Activated CD4-positive, alpha-beta T cell treated with anti-CD3 and anti-CD28 coated beads, Interleukin-2, amount 50 U/mL, for 1 hour (primary cell): ENCODE results near the gene ZSWIM1.
"Not testable (repeated sequence)": the region's sequence is repeated elsewhere in the genome, so short reads cannot be mapped to it uniquely, and the experiment has no call there.

ENCODE experiments used
- DNase-seq: peaks from one replicate; pipeline ENCODE4 v3.0.0-alpha.2; 2020

The ZSWIM1 gene

DNA sequence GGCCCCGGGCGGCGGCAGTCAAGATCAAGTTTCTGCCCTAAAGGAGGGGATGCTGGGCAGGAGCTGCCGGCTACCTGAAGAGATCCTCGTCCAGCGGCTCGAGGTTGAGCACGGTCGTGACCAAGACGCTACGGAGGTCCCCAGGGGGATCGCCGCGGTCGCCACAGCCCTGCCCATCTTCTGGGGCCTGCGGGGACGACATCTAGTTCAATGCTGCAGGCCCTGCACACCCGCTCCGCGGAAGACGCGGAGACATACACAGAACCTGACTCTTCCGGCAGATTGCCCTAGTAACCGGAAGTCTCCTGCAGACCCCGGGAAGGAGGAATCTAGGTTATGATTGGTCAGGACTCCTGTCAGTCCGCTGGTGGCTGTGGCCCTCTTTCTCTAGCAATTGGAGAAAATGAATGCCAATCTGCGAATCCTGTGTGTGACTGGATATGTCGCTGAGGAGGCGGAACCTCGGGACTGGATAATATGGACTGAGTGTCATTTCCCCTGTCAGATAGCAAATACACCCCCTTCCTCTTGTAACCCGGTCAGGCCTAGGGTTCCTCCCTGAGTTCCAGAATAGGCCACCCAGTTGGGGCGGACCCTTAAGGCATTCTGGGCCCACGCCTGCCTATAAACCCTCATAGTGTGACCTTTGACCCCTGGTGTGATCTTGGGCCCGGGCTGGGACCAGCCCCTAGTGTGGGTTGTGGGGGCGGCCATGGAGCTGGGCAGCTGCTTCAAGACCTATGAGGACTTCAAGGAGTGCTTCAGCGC is 23.7 kb upstream of the ZSWIM1 start, which contains the start of the genes ACOT8 and ZSWIM3:
Gene ACOT8, minus strand, starts transcription at position 279 of the 768 bp plus-strand sequence. Its CDS starts 77 bp downstream, at position 202.
Gene ZSWIM3, plus strand, starts transcription at position 501 of the 768 bp plus-strand sequence. Its CDS starts 212 bp downstream, at position 713.
- peak; percentile 85 for DNase-seq

DNA sequence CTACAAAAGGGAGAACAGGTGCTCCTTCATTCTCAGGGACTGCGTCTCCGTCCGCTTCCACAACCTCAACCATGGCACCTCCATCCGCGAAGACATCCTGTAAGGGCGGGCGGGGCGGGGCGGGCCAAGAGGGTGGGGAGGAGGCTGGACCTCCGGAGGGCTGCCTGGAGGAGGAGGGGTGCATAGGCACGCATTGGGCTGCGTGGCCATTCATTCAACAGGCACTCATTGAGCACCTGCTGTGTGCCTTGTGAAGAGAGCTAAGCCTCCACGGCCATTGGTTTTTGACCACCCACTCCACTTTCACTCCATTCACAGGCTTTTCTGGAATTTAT is 23.2 kb upstream of the ZSWIM1 start:
- DNase-seq = no peak

DNA sequence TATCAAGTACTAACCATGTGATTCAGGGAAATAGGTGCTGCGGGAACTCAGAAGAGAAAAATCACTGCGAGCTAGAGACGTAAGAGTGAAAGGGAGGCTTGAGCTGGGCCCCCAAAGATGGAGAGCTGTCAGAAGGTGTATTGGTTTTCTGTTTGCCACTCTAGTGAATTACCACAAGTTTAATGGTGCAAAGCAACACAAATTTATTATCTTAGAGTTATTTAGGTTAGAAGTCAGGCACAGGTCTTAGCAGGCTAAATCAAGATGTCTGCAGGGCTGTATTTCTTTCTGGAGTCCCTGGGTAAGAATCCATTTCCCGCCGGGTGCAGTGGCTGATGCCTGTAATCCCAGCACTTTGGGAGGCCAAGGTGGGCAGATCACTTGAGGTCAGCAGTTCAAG is 21.1 kb upstream of the ZSWIM1 start:
- DNase-seq = no peak

DNA sequence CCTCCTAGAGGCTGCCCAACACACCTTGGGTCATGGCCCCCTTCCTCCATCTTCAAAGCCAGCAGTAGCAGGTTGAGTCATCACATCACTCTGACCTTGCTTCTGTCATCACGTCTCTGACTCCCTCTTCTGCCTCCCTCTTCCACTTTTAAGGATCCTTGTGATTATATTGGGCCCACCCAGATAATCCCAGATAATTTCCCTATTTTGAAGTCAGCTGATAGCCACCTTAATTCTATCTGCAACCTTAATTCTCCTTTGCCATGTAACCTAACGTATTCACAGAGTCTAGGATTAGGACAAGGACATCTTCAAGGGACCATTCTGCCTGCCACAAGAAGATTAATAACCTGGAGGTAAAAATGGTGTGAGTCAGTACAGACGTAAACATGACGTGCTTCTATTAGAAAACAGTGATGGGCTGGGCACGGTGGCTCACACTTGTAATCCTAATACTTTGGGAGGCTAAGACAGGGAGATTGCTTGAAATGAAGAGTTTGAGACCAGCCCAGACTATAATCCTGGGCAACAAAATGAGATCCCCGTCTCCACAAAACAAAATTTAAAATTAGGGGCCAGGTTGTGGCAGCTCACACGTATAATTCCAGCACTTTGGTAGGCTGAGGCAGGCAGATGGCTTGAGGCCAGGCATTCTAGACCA is 20.3 kb upstream of the ZSWIM1 start:
- no peak for DNase-seq

DNA sequence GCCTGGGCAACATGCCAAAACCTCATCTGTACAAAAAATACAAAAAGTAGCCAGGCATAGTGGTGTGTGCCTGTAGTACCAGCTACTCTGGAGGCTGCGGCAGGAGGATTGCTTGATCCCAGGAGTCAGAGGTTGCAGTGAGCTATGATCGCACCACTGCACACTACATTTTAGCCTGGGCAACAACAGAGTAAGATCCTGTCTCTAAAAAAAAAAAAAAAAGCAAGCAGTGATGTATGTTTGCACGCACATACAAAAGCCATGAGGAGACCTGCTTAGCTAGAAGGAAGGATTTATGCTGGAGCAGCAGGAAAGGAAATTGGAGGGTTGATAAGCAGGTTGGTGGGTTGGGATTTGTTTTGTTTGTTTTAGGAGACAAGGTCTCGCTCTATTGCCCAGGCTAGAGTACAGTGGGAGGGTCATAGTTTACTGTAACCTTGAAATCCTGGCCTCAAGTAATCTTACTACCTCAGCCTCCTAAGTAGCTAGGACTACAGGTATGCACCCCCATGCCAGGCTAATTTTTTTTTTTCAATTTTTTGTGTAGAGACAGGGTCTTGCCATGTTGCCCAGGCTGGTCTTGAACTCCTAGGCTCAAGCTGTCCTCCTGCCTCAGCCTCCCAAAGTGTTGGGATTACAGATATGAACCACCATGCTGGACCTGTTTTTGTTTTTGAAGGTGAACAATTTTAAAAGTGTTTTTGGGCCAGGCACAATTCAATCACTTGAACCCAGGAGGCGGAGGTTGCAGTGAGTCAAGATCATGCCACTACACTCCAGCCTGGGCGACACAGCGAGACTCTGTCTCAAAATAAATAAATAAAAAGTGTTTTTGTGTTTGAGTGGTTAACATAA is 19.6 kb upstream of the ZSWIM1 start:
- no peak for DNase-seq

DNA sequence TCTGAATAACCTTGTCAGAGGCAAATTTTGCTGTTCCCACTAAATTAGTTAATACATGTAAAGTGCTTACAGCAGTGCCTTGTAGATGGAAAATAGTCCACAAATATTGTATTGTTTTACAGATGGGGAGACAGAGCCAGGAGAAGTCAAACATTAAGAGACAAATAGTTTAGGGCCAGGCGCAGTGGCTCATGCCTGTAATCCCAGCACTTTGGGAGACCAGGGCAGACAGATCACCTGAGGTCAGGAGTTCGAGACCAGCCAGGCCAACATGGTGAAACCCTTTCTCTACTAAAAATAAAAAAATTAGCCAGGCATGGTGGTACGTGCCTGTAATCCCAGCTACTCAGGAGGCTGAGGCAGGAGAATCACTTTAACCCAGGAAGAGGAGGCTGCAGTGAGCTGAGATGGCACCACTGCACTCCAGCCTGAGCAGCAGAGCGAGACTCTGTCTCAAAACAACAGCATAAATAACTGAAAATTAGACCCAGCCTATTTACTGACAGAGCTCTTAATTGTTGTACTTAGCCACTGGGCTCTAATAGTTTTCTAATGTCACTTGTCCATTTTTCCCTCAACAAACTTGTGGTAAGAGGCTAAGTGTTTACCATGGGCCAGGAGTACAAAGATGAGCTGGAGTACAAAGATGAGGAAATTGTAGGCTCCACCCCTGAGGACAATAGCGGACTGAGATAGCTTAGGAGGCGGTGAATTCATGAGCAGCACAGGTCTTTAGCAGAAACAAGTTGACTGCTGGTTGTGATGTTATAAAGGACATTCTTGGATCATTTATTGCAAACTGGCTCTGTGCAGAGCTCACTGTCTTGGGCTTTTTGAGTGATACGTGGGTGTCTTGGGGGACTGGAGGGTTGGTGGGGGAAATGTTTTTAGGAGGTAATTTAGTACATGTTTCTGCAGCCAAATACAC is 17.2 kb upstream of the ZSWIM1 start:
- DNase-seq = no peak

DNA sequence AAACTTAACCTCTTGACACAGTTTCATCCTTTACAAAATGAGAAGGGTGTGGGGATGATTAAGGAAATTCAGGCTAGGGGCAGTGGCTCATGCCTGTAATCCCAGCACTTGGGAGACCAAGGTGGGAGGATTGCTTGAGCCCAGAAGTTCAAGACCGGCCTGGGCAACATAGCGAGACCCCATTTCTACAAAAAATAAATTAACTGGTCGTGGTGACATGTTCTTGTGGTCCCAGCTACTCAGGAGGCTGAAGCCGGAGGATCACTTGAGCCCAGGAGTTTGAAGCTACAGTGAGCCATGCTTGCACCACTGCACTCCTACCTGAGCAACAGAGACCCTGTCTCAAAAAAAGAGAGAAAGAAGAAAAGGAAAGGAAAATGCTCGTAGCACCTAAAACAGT is 14.6 kb upstream of the ZSWIM1 start:
- no peak for DNase-seq

DNA sequence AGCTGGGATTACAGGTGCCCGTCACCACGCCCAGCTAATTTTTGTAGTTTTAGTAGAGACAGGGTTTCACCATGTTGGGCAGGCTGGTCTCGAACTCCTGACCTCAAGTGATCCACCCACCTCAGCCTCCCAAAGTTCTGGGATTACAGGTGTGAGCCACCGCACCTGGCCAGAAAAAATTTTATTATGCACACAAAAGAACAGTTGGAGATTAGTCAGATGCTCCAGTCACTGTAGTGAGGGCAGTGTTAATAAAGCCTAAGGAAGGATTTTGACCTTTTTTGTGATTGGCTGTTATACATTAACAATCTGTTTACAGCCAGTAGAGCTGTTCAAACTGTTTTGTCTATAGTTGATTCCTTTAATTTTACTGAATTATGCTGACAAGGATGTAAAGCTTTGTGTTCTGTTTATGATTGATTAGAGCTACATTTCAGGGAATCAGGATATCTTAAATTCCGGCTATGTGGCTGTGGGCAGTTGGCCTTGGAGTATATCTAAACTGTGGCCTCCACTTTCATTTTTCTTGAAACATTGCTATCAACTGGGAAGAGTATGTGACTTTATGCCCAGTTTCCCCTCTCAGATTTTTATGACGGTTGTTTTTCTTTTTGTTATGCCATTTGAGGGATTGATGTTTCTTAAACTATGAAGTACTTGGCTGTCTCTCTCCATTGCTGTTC is 13.8 kb upstream of the ZSWIM1 start:
- DNase-seq = no peak

DNA sequence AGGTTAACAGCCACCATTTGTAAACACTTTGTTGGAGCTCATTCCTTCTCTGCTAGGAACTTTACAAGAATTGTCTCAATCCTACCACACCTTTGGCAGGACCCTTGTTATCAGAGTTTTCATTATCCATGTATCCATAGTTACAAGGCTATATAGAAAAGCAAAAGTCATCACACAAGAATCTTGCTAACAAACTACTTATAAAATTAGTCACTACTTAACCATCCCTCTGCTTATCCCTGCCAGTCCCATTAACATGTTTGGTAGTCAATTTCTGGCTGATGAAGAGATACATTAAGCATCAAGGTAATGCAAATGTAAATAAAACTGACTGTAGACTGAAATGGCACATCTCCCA is 13.2 kb upstream of the ZSWIM1 start:
- no peak for DNase-seq

DNA sequence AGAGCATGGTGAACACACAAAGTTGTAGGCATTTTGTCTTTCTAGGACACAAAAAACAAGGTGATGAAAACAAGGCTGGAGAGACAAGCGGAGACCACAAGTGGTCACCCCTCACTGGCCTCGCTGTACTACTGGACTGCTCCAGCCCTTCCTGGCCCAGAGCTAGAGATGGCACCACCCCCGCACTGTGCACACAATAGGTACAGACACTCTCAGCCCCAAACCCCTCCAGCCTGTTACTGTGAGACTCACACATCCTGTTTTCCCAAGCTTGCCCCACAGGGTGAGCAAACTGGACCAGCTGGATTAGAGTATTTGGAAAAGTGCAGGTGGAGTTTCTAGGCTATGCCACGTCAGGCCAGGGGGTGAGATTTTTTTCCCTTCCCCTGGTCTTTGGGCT is 8.4 kb upstream of the ZSWIM1 start:
- DNase-seq = no peak

DNA sequence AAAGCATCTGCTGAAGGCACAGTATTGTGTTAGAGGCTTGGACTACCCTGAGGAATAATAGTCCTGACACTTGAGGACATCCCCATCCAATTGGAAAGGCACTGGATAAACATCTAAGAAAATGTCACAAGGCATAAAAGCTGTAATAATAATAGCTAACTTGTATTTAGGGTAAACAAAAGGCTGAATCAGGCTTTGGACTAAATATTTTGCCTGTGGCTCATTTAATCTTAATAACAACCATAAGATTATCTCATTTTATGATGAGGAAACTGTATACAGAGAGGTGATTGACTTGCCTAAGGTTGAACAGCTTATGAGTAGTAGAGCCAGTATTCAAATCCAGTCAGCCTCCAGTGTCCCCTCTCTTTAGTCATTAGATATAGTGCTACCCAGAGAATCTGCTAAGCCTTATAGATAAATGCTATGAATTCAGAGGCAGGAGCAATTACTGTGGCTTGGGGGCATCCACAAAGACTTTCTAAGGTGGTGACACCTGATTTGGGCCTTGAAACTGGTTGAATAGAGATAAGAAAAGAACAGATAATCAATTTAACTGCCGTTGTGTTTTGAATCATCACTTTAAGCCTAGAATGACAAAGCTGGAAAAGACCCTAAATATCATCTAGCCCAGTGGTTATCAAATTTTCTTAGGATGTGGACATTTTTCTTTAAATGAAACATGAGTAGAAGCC is 7.5 kb upstream of the ZSWIM1 start:
- no peak for DNase-seq

DNA sequence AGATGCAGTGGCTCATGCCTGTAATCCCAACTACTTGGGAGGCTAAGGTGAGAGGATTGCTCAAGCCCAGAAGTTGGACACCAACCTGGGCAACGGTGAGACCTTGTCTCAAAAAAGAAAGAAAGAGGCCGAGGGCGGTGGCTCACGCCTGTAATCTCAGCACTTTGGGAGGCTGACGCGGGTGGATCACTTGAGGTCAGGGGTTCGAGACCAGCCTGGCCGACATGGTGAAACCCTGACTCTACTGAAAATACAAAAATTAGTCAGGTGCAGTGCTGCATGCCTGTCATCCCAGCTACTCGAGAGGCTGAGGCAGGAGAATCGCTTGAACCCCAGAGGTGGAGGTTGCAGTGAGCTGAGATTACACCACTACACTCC is 6.9 kb upstream of the ZSWIM1 start:
- not testable (repeated sequence) for DNase-seq

DNA sequence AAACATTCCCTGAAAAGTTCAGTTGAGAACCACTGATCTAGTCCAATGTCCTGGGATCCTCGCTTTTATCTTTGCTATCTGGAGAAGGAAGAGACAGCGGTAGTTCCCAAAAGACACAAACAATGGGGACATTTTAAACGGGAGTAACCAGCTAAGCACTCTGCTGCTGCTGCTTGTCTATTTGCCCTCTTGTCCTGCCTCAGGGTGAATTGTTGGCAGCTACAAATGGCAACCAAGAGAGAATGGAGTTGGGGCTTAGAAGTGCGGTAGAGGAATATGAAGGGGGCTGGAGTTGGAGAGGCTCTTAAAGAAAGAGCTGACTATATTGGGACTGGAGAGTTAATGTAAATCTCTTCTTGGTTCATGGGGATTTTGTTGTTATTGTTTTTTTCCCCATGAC is 6.5 kb upstream of the ZSWIM1 start:
- no peak for DNase-seq

DNA sequence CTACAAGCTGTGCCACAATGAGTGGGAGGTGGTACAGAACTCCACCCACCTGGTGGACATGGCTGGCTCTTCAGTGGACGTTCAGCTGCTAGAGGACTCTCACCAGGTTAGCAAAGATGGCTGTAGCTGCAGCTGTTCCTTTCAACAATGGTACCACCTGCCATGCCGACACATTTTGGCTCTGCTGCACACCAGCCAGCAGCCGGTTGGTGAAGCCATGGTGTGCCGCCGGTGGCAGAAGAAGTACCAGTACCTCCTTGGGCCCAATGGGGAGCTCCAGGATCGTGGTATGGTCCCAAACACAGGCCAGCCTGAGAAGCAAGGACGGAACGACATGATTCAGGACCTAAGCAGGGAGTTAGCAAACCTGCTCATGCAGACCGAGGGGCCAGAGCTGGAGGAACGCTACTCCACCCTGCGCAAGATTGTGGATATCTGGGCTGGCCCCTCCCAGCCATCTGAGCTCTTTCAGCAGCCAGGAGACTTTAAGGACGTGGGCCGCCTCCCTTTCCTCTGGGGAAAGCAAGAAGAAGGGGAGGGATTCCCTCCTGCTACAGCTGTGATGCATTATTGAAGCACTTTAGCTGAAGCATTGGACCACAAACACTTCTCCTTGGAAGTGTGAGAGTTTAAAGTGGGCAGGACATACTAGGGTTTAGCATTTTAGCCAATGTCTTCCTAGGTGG is 2.8 kb upstream of the ZSWIM1 start:
- DNase-seq = no peak

DNA sequence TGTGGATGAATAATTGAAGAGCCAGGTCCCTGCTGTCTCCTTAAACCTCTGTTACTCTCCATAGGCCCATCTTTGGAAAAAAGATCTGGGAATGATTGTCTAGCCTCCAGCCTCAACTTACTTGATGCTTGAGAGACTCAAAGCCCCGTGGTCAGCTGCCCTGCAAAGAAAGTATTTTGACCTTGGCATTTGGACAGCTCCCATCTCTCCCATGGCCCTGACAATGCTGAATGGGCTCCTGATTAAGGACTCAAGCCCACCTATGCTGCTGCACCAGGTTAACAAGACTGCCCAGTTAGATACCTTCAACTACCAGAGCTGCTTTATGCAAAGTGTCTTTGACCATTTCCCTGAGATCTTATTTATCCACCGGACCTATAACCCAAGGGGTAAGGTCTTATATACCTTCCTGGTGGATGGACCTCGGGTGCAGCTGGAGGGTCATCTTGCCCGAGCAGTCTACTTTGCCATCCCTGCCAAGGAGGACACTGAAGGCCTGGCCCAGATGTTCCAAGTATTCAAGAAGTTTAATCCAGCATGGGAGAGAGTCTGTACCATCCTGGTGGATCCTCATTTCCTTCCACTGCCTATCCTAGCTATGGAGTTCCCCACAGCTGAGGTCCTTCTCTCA is 1.6 kb downstream of the ZSWIM1 start:
- no peak for DNase-seq

DNA sequence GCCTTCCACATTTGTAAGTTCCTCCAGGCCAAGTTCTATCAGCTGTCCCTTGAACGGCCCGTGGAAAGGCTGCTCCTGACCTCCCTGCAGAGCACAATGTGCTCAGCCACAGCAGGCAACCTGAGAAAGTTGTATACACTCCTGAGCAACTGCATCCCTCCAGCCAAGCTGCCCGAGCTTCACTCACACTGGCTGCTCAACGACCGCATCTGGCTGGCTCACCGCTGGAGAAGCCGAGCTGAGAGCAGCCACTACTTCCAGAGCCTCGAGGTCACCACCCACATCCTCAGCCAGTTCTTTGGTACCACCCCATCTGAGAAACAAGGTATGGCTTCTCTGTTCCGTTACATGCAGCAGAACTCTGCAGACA is 2.1 kb downstream of the ZSWIM1 start:
- DNase-seq = no peak

DNA sequence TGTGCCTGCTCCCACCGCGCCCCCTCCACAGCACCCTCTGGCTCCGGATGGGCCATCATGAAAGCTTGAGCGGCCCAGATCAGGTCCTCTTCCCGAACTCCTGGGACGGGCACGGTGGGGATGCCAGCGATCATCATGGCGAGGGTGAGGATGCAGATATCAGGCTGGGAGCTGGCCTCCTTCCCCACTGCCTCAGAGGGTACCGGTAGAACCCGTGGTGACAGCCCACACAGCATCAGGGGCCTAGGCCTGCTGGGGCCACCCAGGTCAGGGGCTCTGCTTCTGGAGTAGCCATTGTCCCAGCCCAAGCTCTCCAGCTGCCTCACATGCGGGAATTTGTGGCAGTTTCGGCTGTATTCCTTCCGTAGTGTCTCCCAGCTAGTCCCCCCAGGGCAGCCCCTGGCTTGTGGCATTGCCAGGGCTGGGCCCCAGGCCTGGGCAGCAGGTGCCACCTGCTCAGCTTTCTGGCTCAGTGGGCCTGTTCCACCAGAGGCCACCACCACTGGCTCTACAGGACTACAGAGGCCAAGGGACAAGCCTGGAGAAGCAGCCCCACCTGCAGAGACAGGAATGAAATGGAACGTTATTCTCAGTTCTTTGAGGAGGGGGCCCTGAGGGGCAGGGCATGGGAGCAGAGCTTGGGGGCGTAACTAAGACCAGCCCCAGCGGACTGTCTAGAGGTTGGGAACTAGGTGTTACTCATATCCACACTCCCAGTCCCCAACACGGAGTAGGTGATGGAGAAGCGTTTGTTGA is 5.7 kb downstream of the ZSWIM1 start:
- DNase-seq = no peak

DNA sequence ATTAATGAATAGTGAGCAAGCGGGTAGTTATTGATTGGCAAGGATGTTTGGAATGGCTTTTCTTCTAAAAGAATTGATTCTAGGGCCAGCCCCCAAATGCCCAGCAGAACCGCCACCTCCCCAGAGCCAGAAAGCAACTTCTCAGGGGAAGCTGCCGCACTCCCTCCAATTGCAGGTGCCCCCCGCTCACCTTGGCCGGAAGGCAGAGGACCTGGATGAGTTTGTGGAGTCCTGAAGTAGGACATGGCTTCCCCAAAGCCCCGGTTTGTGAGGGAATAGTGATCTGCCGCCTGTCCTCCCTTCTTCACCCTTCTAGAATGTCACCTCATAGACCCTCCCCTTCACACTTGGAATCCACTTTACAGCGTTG is 6.3 kb downstream of the ZSWIM1 start, which contains the start of gene SPATA25:
Gene SPATA25, minus strand, starts transcription at position 277 of the 370 bp plus-strand sequence. Its CDS starts 32 bp downstream, at position 245.
- DNase-seq = no peak

DNA sequence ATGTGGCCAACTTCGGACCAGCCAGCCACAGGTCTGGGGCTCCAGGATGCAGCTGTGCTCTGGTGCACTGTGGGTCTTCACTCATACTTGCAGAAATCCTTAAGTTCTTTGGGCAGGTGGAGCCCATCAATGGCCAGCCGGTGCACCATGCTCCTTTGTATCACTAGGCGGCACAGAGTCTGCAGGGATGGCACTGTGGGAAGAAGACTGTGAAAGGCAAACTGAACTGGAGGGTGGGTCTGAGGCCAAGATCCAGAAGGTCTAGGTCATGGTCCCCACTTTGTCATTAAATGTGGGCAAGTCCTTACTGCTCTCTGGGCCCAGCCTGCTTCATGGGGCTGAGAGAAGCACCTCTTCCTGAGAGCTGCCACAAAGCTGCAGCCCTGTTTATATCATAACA is 7.7 kb downstream of the ZSWIM1 start:
- no peak for DNase-seq
